Measurements from ENCODE around the gene EFCAB6.

The EFCAB6 gene

GRCh38 chr22:43832393-43833265, 20.5 kb upstream of the EFCAB6 start:
- no peak for TF ChIP-seq TAF1 (IDR thresholded peaks at IDR 0.05; ENCODE audit: low read depth, low read length)
- TF ChIP-seq POU2F2 (IDR thresholded peaks at IDR 0.05; ENCODE audit: low read depth, low read length) = no peak
- no peak for TF ChIP-seq SPI1 (IDR thresholded peaks at IDR 0.05; ENCODE audit: low read depth, low read length)
- no peak for TF ChIP-seq POLR2AphosphoS5 (IDR thresholded peaks at IDR 0.05; ENCODE audit: low read depth, low read length)
- TF ChIP-seq POLR2A (IDR thresholded peaks at IDR 0.05; ENCODE audit: low read depth, low read length) = no peak
- DNase-seq (ENCODE audit: insufficient read length, low spot score) = no peak
- FAIRE-seq = no peak

GRCh38 chr22:43831561-43832392, 19.7 kb upstream of the EFCAB6 start:
- no peak for TF ChIP-seq POLR2A (IDR thresholded peaks at IDR 0.05; ENCODE audit: low read depth, low read length)
- TF ChIP-seq TAF1 (IDR thresholded peaks at IDR 0.05; ENCODE audit: low read depth, low read length) = no peak
- no peak for TF ChIP-seq SPI1 (IDR thresholded peaks at IDR 0.05; ENCODE audit: low read depth, low read length)
- no peak for TF ChIP-seq PAX5 (IDR thresholded peaks at IDR 0.05; ENCODE audit: insufficient read depth, low read length, severe bottlenecking)
- no peak for TF ChIP-seq POU2F2 (IDR thresholded peaks at IDR 0.05; ENCODE audit: low read depth, low read length)
- TF ChIP-seq POLR2AphosphoS5 (IDR thresholded peaks at IDR 0.05; ENCODE audit: low read depth, low read length) = no peak
- no peak for DNase-seq (ENCODE audit: insufficient read length, low spot score)
- FAIRE-seq = no peak

DNA sequence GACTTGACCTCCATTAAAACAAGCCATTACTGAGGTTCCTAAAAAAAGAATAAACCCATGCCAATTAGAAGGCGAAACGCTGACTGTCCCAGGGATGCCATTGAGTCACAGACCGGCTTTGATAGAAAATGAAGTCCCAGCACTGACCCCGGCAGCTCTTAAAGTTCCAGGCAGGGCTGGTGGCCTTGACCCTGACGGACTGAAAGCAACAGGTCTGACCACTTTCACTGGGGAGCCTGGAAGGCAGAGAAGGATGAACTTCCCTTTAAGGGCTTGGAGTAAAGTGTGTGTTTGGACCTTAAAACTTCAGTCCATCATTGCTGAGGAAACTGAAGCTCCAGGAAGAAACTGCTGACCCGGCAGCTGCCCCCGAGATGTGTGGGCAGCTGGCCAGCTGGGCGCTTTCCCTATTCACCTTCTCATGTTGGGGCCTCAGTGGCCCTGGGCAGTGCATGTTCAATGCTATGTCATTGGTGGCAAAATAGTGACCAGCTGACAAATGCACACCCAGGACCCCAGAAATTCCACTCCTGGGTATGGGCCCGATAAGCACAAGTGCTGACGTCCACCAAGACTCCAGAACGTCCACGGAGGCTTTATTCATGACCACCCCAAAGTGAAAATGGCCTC, 18.9 kb upstream of the EFCAB6 start:
- FAIRE-seq = no peak
- DNase-seq (ENCODE audit: insufficient read length, low spot score) = no peak
- no peak for TF ChIP-seq POU2F2 (IDR thresholded peaks at IDR 0.05; ENCODE audit: low read depth, low read length)
- no peak for TF ChIP-seq POLR2A (IDR thresholded peaks at IDR 0.05; ENCODE audit: low read depth, low read length)

GRCh38 chr22:43829904-43830851, 18.1 kb upstream of the EFCAB6 start:
- no peak for FAIRE-seq
- TF ChIP-seq POLR2AphosphoS5 (IDR thresholded peaks at IDR 0.05; ENCODE audit: low read depth, low read length) (no peak), PAX5 (IDR thresholded peaks at IDR 0.05; ENCODE audit: insufficient read depth, low read length, severe bottlenecking) (no peak), TAF1 (IDR thresholded peaks at IDR 0.05; ENCODE audit: low read depth, low read length) (no peak), POLR2A (IDR thresholded peaks at IDR 0.05; ENCODE audit: low read depth, low read length) (no peak), SPI1 (IDR thresholded peaks at IDR 0.05; ENCODE audit: low read depth, low read length) (no peak), POU2F2 (IDR thresholded peaks at IDR 0.05; ENCODE audit: low read depth, low read length) (no peak)
- no peak for DNase-seq (ENCODE audit: insufficient read length, low spot score)

- FAIRE-seq (no peak), DNase-seq (ENCODE audit: insufficient read length, low spot score) (no peak)
- no peak for TF ChIP-seq SPI1 (IDR thresholded peaks at IDR 0.05; ENCODE audit: low read depth, low read length)
- no peak for TF ChIP-seq TAF1 (IDR thresholded peaks at IDR 0.05; ENCODE audit: low read depth, low read length)
- TF ChIP-seq PAX5 (IDR thresholded peaks at IDR 0.05; ENCODE audit: insufficient read depth, low read length, severe bottlenecking) = no peak
- no peak for TF ChIP-seq POU2F2 (IDR thresholded peaks at IDR 0.05; ENCODE audit: low read depth, low read length)
These were observed 17.1 kb upstream of the EFCAB6 start for GRCh38 chr22:43828998-43829782.

DNA sequence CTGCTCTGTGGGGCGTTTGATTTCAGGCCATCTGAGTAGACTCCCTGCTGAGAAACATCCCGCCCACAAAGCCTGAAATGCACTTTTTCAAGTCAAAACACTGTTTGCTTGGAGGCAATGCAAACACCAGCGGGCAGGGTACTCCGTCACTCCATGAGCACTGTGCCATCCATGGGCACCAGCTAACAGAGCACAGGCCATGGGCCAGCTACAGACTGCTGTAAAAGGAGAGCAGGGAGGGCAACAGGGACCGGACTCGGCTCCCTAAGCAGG, 16.6 kb upstream of the EFCAB6 start:
- FAIRE-seq = no peak
- no peak for DNase-seq (ENCODE audit: insufficient read length, low spot score)
- no peak for TF ChIP-seq SPI1 (IDR thresholded peaks at IDR 0.05; ENCODE audit: low read depth, low read length)
- no peak for TF ChIP-seq TAF1 (IDR thresholded peaks at IDR 0.05; ENCODE audit: low read depth, low read length)
- TF ChIP-seq PAX5 (IDR thresholded peaks at IDR 0.05; ENCODE audit: insufficient read depth, low read length, severe bottlenecking) = no peak
- TF ChIP-seq POLR2A (IDR thresholded peaks at IDR 0.05; ENCODE audit: low read depth, low read length) = no peak
- TF ChIP-seq POU2F2 (IDR thresholded peaks at IDR 0.05; ENCODE audit: low read depth, low read length) = no peak
- TF ChIP-seq POLR2AphosphoS5 (IDR thresholded peaks at IDR 0.05; ENCODE audit: low read depth, low read length) = no peak

GRCh38 chr22:43827926-43828724, 16.0 kb upstream of the EFCAB6 start:
- FAIRE-seq = no peak
- peak; percentile 5 for DNase-seq (ENCODE audit: insufficient read length, low spot score)
- TF ChIP-seq PAX5 (IDR thresholded peaks at IDR 0.05; ENCODE audit: insufficient read depth, low read length, severe bottlenecking) = no peak
- no peak for TF ChIP-seq POLR2AphosphoS5 (IDR thresholded peaks at IDR 0.05; ENCODE audit: low read depth, low read length)
- no peak for TF ChIP-seq POU2F2 (IDR thresholded peaks at IDR 0.05; ENCODE audit: low read depth, low read length)
- TF ChIP-seq POLR2A (IDR thresholded peaks at IDR 0.05; ENCODE audit: low read depth, low read length) = no peak
- TF ChIP-seq SPI1 (IDR thresholded peaks at IDR 0.05; ENCODE audit: low read depth, low read length) = no peak
- no peak for TF ChIP-seq TAF1 (IDR thresholded peaks at IDR 0.05; ENCODE audit: low read depth, low read length)

All from GM12891 (cell line).